Stomach (tissue), 4 donors: ENCODE measurements around the gene GPR17.

ENCODE experiments used
- POLR2AphosphoS5 ChIP-seq, 3 donors: sonication (generic); formaldehyde crosslinking; IDR thresholded peaks; one replicate each; pipeline ENCODE4 v1.6.1; 2016; ENCODE audit warnings: antibody characterized with exemption in 3 of 3
- TF ChIP-seq, protein P1 (sequence below), 7 experiments: fragments of 450-650 bp in 4 of 7; fragments of 200-600 bp in 3 of 7; sonication (generic) in 3 of 7; IDR thresholded peaks; one replicate each; pipeline ENCODE4 v1.5.1; 2016 to 2019; ENCODE audit warnings: antibody characterized with exemption in 7 of 7, control low read depth in 2 of 7, mild to moderate bottlenecking in 1 of 7

DNA sequence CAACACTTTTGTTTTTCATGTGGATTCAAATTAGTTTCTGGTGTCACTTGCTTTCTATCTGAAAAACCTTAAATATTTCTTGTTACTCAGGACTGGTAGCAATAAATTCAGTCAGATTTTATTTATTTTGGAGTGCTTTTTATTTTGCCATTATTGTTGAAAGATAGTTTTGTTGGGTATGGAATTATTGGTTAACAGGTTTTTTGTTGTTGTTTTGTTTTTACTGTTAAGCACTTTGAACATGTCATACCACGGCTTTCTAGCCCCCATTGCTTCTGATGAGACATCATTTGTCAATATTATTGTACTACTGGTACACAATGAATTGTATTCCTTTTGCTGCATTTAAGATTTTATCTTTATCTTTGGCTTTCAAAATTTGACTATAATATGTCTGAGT, 42.5 kb downstream of the GPR17 start:
- TF ChIP-seq, protein P1, sequence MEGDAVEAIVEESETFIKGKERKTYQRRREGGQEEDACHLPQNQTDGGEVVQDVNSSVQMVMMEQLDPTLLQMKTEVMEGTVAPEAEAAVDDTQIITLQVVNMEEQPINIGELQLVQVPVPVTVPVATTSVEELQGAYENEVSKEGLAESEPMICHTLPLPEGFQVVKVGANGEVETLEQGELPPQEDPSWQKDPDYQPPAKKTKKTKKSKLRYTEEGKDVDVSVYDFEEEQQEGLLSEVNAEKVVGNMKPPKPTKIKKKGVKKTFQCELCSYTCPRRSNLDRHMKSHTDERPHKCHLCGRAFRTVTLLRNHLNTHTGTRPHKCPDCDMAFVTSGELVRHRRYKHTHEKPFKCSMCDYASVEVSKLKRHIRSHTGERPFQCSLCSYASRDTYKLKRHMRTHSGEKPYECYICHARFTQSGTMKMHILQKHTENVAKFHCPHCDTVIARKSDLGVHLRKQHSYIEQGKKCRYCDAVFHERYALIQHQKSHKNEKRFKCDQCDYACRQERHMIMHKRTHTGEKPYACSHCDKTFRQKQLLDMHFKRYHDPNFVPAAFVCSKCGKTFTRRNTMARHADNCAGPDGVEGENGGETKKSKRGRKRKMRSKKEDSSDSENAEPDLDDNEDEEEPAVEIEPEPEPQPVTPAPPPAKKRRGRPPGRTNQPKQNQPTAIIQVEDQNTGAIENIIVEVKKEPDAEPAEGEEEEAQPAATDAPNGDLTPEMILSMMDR (IDR thresholded peaks at IDR 0.05) = no peak
- no peak for TF ChIP-seq POLR2AphosphoS5 (IDR thresholded peaks at IDR 0.05)
